SK-N-SH treated with all-trans-retinoic acid at 6 μM for 48 hours (cell line): ENCODE results near the gene THSD4.

ENCODE experiments used
- ARNTL ChIP-seq: fragments of 450-650 bp; formaldehyde crosslinking; IDR thresholded peaks from 2 replicates; pipeline ENCODE4 v1.5.0; 2020; ENCODE audit warnings: low read depth, mild to moderate bottlenecking, moderate library complexity, borderline replicate concordance
- BACH2 ChIP-seq: fragments of 250-450 bp; sonication (Bioruptor Pico); IDR thresholded peaks from 2 replicates; pipeline ENCODE4 v1.9.0; 2021; ENCODE audit warnings: mild to moderate bottlenecking, borderline replicate concordance
- CREB5 ChIP-seq: fragments of 250-450 bp; sonication (Bioruptor Pico); IDR thresholded peaks from 2 replicates; pipeline ENCODE4 v1.5.1; 2020; ENCODE audit warnings: low read depth, mild to moderate bottlenecking, moderate library complexity
- CSDC2 ChIP-seq: fragments of 250-450 bp; sonication (Bioruptor Pico); IDR thresholded peaks from 2 replicates; pipeline ENCODE4 v1.5.0; 2020; ENCODE audit warnings: mild to moderate bottlenecking, moderate library complexity
- ESRRG ChIP-seq: fragments of 250-450 bp; sonication (Bioruptor Pico); IDR thresholded peaks from 2 replicates; pipeline ENCODE4 v1.6.1; 2021; ENCODE audit warnings: mild to moderate bottlenecking
- GLIS3 ChIP-seq: fragments of 250-450 bp; sonication (Bioruptor Pico); IDR thresholded peaks from 2 replicates; pipeline ENCODE4 v1.5.0; 2020; ENCODE audit warnings: mild to moderate bottlenecking, moderate library complexity
- ISL1 ChIP-seq: fragments of 250-450 bp; sonication (Bioruptor Pico); IDR thresholded peaks from 2 replicates; pipeline ENCODE4 v2.1.2; 2022; ENCODE audit warnings: mild to moderate bottlenecking, moderate library complexity
- SNAI2 ChIP-seq: fragments of 250-450 bp; sonication (Bioruptor Pico); IDR thresholded peaks from 2 replicates; pipeline ENCODE4 v1.5.0; 2020; ENCODE audit warnings: mild to moderate bottlenecking, moderate library complexity
- ZFP30 ChIP-seq: fragments of 450-650 bp; formaldehyde crosslinking; IDR thresholded peaks from 2 replicates; pipeline ENCODE4 v1.5.0; 2022; ENCODE audit warnings: mild to moderate bottlenecking, moderate library complexity
- ZNF565 ChIP-seq: fragments of 450-650 bp; formaldehyde crosslinking; conservative IDR thresholded peaks from 2 replicates; pipeline ENCODE4 v1.5.0; 2020; ENCODE audit warnings: low read depth, mild to moderate bottlenecking, moderate library complexity
- TF ChIP-seq, protein P1 (sequence below): fragments of 250-450 bp; sonication (Bioruptor Pico); IDR thresholded peaks from 2 replicates; pipeline ENCODE4 v1.8.0; 2020; ENCODE audit warnings: mild to moderate bottlenecking, moderate library complexity, borderline replicate concordance

GRCh38 chr15:71118345-71118744, 3.1 kb downstream of the THSD4 start:
- TF ChIP-seq ISL1 (CRISPR knock-in tag) (no peak), CREB5 (no peak), GLIS3 (CRISPR knock-in tag) (no peak), ZFP30 (no peak), ESRRG (CRISPR knock-in tag) (no peak), ZNF565 (CRISPR knock-in tag) (no peak), ARNTL (CRISPR knock-in tag) (no peak), BACH2 (CRISPR knock-in tag) (no peak), SNAI2 (CRISPR knock-in tag) (no peak), CSDC2 (CRISPR knock-in tag) (no peak)
- TF ChIP-seq, protein P1, sequence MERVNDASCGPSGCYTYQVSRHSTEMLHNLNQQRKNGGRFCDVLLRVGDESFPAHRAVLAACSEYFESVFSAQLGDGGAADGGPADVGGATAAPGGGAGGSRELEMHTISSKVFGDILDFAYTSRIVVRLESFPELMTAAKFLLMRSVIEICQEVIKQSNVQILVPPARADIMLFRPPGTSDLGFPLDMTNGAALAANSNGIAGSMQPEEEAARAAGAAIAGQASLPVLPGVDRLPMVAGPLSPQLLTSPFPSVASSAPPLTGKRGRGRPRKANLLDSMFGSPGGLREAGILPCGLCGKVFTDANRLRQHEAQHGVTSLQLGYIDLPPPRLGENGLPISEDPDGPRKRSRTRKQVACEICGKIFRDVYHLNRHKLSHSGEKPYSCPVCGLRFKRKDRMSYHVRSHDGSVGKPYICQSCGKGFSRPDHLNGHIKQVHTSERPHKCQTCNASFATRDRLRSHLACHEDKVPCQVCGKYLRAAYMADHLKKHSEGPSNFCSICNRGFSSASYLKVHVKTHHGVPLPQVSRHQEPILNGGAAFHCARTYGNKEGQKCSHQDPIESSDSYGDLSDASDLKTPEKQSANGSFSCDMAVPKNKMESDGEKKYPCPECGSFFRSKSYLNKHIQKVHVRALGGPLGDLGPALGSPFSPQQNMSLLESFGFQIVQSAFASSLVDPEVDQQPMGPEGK (CRISPR knock-in tag): no peak
